Posterior cingulate gyrus (tissue), 11 donors: ENCODE results near the gene RHOB.

Source experiments
- DNase-seq, 10 donors: peaks; one replicate each; pipeline versions ENCODE4 v3.0.0 to v3.0.0-alpha.2; 2020 to 2021; ENCODE audit warnings: mixed read lengths in 3 of 10
- intact Hi-C: fragments of 100-400 bp; cut with DNase I; formaldehyde crosslinking; loops from one replicate; pipeline ENCODE4 v1.15.1; 2023

RHOB gene

DNA sequence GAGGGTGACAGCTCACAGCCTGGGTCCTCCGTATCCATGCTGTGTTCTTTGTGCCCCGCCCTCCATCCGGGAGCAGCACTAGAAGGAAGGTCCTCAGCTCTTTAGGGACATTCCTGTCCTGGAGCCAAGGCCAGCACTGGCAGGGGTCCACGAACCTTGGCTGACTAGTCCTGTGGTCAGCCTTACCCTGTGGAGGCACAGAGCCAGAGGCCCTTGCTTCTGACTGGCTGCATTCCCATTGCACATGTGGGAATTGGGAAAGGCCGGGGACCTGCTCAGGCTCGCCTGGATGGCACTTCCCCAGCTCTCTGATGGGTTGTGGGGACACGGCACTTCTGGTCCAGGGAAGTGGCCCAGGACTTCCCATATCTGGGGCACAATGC lies 24.9 kb upstream of the RHOB start:
- intact Hi-C loops = loop anchor here (2.0 kb wide), 1 partner anchor 43 kb away; no protein-coding TSS in a partner anchor
- DNase-seq = peak in 7 of 10 donors; percentile 36 to 86 (median 44)

DNA sequence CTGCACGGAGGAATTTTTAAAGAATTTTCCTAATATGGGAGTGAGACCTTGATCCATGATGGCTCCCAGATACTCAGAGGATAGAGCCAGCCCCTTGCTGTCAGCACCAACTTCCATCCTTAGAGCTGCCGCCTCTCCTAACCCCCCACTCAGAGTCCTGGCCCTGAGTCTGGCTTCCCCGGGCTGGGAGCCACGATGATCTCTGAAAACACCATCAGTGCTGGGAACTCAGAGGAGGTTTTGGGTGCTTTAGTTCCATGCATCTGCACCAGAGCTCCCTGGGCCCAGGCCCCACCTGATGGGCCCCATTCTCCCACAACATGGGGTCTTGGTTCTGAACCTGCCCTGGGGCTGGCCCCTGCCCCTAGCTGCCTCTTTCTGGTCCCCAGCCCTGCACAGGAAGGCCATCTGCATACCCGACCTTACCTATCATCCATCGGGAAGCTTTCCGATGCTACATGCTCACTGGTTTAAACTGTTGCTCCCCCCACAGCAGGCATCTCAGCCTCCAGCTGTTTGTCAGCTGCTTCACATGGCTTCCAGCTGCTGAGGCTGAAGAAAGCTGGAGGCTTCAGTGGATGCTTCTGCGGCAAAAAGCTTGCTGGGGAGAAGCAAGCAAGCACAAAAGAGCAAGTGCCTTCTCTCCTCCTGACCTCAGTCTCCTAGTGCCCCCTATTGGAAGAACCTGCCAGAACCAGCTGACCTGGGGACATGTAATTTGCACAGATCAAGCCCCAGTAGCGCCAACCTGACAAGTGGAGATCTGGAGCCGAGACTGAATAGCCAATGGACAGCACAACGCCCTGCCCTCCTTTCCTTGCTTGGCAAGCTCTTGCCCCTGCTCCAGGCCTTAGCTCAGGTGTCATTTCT lies 24.2 kb upstream of the RHOB start:
- peak in 3 of 10 donors; percentile 36 to 87 (median 59) for DNase-seq
- intact Hi-C loops = loop anchor here (2.0 kb wide), 1 partner anchor 44 kb away; no protein-coding TSS in a partner anchor

DNA sequence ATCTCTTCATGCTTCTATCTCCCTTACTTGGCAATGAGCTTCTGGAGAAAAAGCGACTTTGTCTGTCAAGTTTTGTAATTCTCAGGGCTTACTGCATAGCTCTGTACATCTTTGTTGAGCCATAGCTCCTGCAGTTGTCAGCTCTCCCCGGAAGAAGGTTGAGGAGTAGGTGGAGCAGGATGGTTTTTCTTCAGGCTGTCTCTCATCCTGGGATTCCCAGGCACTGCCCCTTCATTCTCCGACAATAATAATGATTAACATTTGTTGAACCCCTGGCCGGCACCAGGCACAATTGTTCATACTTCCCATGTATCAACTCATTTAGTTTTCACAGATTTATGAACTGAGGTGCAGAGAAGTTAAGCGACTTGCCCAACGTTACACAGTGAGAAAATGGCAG lies 23.5 kb upstream of the RHOB start:
- intact Hi-C loops = loop anchor here (2.0 kb wide), 1 partner anchor 45 kb away; no protein-coding TSS in a partner anchor
- DNase-seq = peak in 1 of 10 donors; percentile 29

DNA sequence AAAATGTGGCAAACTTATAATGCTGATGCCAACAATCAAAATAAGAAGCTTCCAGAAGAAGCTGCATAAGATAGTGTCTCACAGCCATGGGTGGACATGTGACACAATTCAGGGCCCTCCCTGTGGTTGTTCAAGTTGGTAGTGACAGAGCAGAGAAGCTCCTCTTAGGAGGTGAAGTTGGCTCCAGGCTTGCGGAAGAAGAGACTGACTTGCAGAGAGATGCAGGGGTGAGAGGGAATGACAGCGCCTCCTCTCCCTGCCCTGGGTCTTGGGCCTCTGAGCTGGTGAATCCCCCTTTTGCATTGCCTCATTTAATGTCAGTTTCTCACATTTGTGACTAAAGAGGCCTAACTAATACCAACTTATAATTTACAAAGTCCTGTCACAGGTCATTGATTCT lies 23.0 kb upstream of the RHOB start:
- peak in 1 of 10 donors; percentile 18 for DNase-seq
- intact Hi-C loops = loop anchor here (2.0 kb wide), 1 partner anchor 45 kb away; no protein-coding TSS in a partner anchor

DNA sequence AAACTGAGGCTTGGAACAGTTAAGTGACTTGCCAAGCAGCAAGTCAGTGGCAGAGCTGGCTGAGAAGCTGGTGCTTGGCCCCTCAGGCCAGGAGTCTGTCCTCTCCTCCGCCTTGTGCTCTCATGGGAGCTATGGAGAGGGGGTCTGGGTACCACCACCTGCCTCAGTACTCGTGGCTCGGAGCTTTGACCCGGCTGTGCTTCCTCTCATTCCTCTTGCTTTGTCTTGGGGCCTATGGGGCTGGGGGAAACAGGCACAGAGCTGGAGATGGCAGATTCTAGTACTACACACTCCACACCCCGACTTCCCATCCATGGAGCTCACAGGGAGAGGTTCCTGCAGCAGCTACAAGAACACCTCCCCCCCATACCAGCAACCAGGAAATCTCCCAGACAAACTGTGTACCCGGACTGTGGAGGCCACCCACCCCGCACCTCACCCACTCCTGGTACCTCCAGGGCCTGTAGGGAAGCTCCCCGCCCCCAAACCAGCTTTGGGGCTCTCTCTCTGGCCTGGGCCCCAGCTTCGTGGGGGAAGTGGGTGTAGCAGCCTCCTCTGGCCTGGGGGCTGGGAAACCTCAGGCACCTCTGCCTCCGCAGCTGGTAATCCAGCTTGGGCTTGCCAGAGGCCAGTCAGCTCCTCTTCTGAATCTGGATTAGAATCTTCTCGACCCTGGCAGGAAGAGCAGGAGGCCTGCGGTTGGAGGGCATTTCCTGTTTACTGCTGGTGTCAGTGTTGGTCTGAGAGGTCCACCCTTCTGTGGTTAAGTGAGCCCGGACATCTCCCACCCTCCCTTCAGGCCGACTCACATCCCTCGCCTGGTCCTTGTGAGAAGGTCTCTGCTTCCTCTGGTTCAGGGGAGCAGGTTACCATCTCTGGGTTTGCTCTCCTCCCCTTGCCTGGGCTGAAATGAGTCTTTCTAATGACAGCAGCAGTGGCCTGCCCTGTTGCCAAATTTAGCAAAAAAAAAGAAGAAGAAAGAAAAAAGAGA lies 22.3 kb upstream of the RHOB start:
- peak in 5 of 10 donors; percentile 33 to 91 (median 36) for DNase-seq
- intact Hi-C loops = no loop called here

DNA sequence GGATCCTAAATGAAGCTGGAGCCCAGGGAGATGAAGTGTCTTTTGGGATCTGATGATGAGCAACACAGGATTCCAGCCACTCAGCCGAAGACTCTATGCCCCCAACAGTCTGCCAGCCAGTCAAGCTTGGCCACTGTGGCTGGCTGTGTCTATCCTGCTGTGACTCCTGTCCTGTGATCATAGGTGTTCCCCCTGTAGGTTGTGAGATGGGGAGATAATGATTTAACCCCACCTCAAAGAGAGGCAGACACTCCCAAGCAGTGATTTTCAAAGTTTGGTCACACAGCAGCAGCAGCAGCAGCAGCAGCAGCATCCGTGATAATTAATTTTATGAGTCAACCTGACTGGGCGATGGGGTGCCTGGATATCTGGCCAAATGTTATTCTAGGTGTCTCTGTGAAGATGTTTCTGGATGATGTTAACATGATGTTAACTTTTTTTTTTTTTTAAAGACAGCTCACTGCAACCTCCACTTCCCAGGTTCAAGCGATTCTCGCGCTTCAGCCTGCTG lies 21.4 kb upstream of the RHOB start:
- intact Hi-C loops = no loop called here
- peak in 2 of 10 donors; percentile 15 to 22 for DNase-seq

DNA sequence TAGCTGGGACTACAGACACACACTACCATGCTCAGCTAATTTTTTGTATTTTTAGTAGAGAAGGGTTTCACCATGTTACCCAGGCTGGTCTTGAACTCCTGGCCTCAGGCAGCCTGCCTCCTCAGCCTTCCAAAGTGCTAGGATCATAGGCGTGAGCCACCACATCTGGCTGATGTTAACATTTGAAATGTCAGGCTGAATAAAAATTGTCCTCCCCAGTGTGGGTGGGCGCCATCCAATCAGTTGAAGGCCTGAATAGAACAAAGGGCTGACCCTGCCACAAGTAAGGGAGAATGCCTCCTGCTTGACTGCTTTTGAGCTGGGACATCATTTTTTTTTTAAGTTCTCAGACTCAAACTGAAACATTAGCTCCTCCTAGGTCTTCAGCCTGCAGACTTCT lies 21.0 kb upstream of the RHOB start:
- intact Hi-C loops = no loop called here
- peak in 1 of 10 donors; percentile 21 for DNase-seq

DNA sequence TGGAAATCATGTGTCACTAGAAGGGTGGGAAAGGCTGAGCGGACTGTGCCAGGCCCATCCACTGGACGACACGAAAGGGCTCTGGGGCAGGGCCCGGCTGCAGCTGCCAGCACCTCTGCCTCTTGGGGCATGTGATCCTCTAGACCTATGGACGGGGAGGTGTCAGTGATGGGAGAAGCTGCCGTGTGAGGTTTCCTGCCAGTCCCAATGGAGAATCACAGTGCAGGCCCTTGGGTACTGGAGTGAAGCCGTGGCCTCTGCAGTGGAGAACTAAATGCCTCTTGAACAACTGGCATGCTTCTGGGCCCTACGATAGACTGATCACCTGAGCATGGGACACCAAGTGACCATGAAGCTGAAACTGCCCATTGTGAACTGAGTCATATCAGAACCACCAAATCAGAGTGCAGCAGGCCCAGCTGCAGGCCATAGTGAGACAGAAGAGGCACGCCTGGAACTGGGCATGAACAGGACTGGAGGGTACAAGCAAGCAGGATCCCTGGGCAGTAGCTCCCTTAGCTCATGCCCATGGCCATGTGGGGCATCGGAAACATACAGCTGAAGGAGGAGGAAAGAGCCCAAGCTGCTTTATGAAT lies 18.8 kb upstream of the RHOB start:
- intact Hi-C loops = no loop called here
- DNase-seq = peak in 2 of 10 donors; percentile 33 to 66

DNA sequence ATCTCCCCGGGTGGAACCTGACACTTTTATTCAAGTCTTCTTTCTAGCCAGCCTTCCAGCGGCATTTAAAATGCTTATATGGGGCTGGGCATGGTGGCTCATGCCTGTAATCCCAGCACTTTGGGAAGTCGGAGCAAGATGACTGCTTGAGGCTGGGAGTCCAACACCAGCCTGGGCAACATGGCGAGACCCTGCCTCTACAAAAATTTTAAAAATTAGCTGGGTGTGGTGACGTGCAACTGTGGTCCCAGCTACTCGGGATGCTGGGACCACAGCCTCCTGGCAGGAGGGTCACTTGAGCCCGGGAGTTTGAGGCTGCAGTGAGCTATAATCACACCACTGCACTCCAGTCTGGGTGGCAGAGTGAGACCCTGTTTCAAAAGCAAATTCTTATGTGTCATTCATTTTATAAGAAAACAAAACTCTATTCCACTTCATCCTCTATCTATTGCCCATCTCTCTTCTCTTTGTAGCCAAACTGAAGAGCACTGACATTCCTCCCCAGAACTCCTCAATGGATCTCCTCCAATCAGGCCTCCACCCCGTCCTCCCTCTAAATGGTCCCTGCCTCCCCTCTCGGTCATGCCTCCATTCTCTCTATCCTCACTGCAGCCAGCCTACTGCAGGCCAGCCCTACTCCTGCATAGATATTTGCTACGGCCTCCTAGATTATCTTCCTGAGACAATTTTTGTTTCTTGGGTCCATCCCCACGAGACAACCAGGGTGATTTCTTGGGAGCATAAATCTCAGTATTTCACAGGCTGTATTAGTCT lies 18.0 kb upstream of the RHOB start:
- intact Hi-C loops = no loop called here
- peak in 1 of 10 donors; percentile 27 for DNase-seq

DNA sequence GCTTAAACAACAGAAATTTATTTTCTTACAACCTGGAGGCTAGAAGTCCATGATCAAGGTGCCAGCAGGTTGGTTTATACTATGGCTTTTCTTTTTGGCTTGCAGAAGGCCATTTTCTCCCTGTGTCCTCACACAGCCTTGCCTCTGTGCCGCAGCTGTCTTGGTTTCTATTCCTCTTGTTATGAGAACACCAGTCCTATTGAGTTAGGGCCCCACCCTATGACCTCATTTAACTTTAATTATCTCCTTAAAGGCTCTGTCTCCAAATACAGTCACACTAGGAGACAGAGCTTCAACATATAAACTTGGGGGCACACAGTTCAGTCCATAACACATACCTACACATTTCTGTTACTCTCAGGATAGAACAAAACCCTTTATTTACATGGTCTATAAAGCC lies 17.3 kb upstream of the RHOB start:
- DNase-seq = peak in 1 of 10 donors; percentile 52
- intact Hi-C loops = no loop called here

DNA sequence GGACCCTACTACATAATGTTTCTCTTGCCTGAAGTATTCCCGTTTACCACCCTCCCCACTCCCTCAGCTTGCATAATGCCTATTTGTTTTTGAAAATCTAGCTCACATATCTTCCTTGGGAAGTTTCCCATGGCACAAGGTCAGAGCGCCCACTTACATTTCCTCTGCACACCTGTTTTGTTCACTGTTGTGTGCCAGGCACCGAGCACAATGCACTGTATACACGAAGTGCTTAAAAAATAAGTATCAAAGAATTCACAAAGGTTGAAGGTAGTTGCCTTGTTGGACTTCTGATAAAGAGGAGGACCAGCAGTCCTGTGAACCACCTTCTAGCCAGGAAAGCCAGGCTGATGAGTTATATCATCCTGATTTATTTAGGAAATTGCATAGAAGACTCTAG lies 16.8 kb upstream of the RHOB start:
- peak in 1 of 10 donors; percentile 8 for DNase-seq
- intact Hi-C loops = no loop called here

DNA sequence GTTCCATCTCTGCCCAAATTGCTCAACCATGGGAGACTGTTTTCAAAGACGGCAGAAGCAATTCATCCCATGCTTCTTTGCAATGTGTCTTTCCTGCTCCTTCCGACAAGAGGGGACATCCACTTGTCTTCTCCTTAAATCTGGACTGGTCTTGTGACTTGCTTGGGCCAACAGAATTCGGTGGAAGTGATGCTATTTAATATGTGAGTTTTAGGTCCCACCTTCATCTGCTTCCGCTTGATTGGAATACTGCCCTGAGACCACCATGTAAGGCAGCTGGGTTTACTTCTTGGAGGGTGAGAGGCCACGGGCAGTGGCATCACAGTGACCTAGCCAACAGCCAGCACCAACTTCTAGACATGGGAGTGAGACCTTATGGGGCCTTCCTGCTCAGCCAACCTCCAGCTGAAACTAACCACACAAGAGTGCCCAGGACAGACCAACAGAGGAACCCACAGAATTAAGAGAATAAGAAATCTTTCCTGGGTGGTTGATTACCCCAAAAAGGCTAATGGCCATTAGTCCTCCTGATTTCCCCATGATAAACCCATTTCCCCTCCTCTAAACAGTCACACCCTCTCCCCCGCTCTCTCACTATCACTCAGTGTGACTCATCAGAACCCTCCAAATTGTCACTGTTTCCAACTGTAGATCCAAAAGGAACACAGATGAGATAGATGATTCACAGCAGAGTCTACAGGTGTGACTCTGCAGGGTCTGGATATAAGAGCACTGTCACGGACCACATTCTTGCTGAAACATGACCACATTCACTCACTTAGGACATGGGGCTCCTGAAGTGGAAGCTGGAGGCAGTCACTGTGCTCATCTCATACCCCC lies 16.2 kb upstream of the RHOB start:
- peak in 1 of 10 donors; percentile 31 for DNase-seq
- intact Hi-C loops = no loop called here

DNA sequence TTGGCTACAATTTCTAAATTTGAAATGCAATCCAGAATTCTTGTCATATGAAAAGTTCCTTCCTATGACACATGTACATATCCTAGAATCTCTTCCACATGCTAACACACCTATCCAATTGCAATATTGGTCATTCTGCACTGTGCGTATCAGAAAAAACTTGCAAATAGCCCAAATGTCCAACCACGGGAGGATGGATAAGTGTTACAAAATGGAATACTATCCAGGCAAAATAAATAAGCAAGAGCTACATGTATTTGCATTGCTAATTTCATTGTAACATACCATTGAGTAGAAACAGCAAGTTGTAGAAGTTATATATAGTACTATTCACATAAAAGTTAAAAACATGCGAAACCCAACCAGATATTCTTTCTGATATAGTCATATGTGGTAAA lies 15.6 kb upstream of the RHOB start:
- DNase-seq = no peak
- intact Hi-C loops = no loop called here

DNA sequence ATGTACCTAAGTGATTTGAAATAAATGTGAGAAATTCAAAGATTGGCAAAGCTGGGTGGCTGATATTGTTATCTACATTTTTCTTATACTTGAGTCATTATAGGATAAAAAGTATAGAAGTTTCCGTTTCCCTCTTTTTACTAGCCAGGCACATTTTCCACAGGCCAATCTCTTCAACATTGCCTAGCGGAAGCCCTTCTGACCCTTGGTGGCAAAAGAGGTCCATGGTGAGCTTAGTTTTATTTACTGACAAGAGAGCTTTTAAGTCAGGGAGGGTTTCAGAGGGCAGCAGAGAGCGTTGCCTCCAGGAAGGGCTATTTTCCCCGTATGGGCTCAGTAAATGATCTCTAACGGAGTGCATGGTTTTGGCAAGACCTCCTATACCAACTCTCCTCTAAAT lies 15.1 kb upstream of the RHOB start:
- peak in 1 of 10 donors; percentile 8 for DNase-seq
- intact Hi-C loops = no loop called here

DNA sequence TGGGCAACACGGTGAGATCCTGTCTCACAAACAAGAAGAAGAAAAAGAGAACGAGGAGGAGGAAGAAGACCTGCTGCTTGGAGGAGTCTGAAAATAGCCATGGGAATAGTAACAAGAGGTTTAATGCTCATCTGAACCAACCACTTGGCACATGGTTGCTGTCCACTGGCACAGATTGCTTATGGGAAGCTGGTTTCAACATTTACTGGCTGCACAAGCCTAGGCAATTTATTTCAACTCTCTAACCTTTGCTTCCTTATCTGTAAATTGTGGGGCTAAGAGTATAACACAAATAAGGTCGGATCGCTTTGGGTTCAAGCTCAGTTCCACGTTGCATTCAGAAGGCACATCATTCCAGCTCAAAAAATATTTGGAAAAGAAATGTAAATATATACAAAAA lies 14.2 kb upstream of the RHOB start:
- DNase-seq = peak in 1 of 10 donors; percentile 29
- intact Hi-C loops = no loop called here

DNA sequence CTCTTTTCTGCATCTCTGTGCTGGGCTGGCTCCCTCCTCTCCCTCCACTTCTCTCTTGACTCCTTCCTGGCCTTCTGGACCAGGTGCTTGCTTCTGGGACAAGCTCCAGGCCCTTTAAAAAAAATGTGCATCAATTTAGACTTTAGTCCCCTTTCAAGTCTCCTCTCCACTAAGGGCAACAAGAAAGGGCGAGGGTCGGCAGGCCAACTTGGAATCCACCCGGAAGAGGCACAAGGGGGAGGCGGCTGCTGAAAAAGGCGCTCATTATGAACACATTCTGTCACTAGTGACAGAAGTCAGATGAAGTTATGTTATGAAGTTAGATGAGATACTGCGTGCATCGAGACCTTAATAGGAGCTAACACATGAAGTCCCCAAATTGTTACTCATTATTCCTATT lies 13.6 kb upstream of the RHOB start:
- DNase-seq = peak in 2 of 10 donors; percentile 10 to 15
- intact Hi-C loops = no loop called here

DNA sequence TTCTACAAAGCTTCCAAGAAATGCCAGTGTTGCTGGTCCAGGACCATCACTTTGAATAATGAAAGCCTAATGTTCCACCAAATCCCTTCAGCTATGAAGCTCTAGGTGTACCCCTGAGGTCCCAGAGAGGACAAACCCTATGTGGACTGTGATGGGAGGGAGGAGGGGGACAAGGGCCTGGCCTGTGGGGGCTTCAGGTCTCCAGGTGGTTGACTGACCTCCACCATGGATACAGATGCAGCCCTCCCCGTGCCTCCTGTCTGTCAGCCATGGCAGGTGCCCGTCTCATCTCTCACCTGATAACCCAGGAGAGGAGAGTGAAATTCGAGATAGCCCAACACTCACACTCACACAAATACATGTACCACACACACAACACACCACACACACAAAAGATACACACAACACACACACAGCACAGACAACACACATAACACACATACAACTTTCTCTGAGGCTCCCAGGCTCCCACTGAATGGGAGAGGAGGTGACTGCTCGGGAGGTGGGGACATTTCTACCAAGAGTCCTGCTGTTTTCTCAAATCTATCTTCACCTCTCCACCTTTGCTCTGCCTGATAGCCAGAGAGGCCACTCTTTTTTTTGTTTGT lies 12.8 kb upstream of the RHOB start:
- intact Hi-C loops = no loop called here
- peak in 2 of 10 donors; percentile 59 to 63 for DNase-seq
